MCF 10A (cell line): ENCODE data around the gene KAZALD1. TPM values are rescaled to one million over a fixed set of nuclear protein-coding genes. Genes with fewer than 3 reads are reported as not detected.

Experiments
- Bru-seq: library from RNA; stranded (reverse); fragments of 400-500 nt; gene quantifications from one replicate; lab custom pipeline; 2021; lab: Mats Ljungman, UMichigan
- BruChase-seq, 2 experiments: library from RNA; stranded (reverse); fragments of 400-500 nt; gene quantifications; one replicate each; lab custom pipeline; 2021; lab: Mats Ljungman, UMichigan
- BruUV-seq: library from RNA; stranded (reverse); fragments of 400-500 nt; replicated peaks from 2 replicates; lab custom pipeline; 2021; lab: Mats Ljungman, UMichigan
- CTCF ChIA-PET: fragments of 300-600 bp; sonication (Branson Sonifier 250); formaldehyde crosslinking; extraction: SDS; loops from one replicate; lab custom pipeline; 2021; ENCODE audit warnings: antibody characterized with exemption, inconsistent platforms; lab: Yijun Ruan, JAX
- POLR2A ChIA-PET: fragments of 300-600, 350-650 bp; sonication (Branson Sonifier 250); formaldehyde crosslinking; extraction: SDS; loops from one replicate; lab custom pipeline; 2020; ENCODE audit warnings: antibody characterized with exemption, inconsistent platforms; lab: Yijun Ruan, JAX
- DNase-seq: peaks from one replicate; pipeline ENCODE4 v3.0.0-alpha.2; 2018; ENCODE audit not compliant: unreplicated experiment
- H3K27ac Mint-ChIP-seq: one replicate; pipeline ENCODE4 v1.8.0; 2022; ENCODE audit warnings: mild to moderate bottlenecking, low read depth, mixed read lengths; ENCODE audit not compliant: unreplicated experiment
- H3K27me3 Mint-ChIP-seq: one replicate; pipeline ENCODE4 v1.8.0; 2022; ENCODE audit warnings: mixed read lengths; ENCODE audit not compliant: insufficient read depth, unreplicated experiment
- H3K36me3 Mint-ChIP-seq: one replicate; pipeline ENCODE4 v1.8.0; 2022; ENCODE audit warnings: mild to moderate bottlenecking, moderate library complexity, mixed read lengths; ENCODE audit not compliant: insufficient read depth, unreplicated experiment
- H3K4me1 Mint-ChIP-seq: one replicate; pipeline ENCODE4 v1.8.0; 2022; ENCODE audit warnings: mixed read lengths; ENCODE audit not compliant: insufficient read depth, unreplicated experiment
- H3K4me3 Mint-ChIP-seq: one replicate; pipeline ENCODE4 v1.8.0; 2022; ENCODE audit warnings: mild to moderate bottlenecking, moderate library complexity, mixed read lengths; ENCODE audit not compliant: unreplicated experiment
- H3K9me3 Mint-ChIP-seq: one replicate; pipeline ENCODE4 v1.8.0; 2022; ENCODE audit warnings: mixed read lengths; ENCODE audit not compliant: unreplicated experiment
- intact Hi-C: fragments of 100-400 bp; cut with micrococcal nuclease; formaldehyde crosslinking; loops from 2 replicates; pipeline ENCODE4 v1.14.1; 2022
- long read RNA-seq: library from polyadenylated mRNA; stranded (forward); transcript quantifications from one replicate; pipeline ENCODE4 v2.0.0, GENCODE V29; 2022
- total RNA-seq: library from RNA; stranded (reverse); gene quantifications from 2 replicates; pipeline ENCODE4 v1.2.3, GENCODE V29; 2022
- TF ChIP-seq, protein P1 (sequence below): fragments of 200-600 bp; IDR thresholded peaks from one replicate; pipeline ENCODE4 v1.8.0; 2022; ENCODE audit warnings: antibody characterized with exemption, mild to moderate bottlenecking; ENCODE audit not compliant: unreplicated experiment

The KAZALD1 gene, protein sequence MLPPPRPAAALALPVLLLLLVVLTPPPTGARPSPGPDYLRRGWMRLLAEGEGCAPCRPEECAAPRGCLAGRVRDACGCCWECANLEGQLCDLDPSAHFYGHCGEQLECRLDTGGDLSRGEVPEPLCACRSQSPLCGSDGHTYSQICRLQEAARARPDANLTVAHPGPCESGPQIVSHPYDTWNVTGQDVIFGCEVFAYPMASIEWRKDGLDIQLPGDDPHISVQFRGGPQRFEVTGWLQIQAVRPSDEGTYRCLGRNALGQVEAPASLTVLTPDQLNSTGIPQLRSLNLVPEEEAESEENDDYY
- total RNA-seq (2.4 and 6.7 TPM in 2 replicates), Bru-seq, nascent RNA (percentile 45 among the genes with signal in this experiment), BruChase-seq, experiment 1, labeled RNA remaining after a 6-hour chase (percentile 43 among the genes with signal in this experiment), BruChase-seq, experiment 2, labeled RNA remaining after a 2-hour chase (percentile 37 among the genes with signal in this experiment)
- long read RNA-seq, partial matches to known transcripts = 0 of 3 reads
- long read RNA-seq, other reads (novel, unspliced or antisense) = 2 of 3 reads

DNA sequence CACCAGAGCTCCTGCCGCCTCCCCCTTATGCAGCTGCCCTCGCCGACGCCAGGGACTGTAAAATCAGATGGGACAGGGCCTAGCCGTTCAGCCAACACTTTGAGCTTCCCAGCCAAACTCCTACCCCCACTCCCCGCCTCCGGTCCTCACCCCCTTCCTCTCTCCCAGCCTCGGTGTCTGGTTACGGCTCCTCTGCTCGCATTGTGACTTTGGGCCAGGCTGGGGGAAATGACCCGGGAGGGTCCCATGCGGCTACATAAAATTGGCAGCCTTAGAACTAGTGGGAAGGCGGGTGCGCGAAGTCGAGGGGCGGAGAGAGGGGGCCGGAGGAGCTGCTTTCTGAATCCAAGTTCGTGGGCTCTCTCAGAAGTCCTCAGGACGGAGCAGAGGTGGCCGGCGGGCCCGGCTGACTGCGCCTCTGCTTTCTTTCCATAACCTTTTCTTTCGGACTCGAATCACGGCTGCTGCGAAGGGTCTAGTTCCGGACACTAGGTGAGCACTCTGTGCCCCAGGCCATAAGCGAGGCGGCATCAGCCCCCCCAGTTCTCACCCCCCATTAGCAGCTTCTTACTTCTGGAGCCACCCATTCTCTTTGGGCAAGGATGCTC lies at the start of gene KAZALD1:
TSS of gene KAZALD1 (plus strand) at position 366 of the 608 bp plus-strand sequence. CDS start 604 bp downstream, outside the sequence.
- no TSS peak for BruUV-seq
- no peaks in the 10 kb centered on the region for H3K9me3 Mint-ChIP-seq
- H3K27ac Mint-ChIP-seq = peak within 1 kb of the TSS; percentile 97
- peak; percentile 59 for DNase-seq
- ChIA-PET CTCF (interaction anchor here (1.2 to 13.2 kb wide), 4 partner anchors 10 to 80 kb away, joined by 3 to 234 read pairs (median 45); no protein-coding TSS in a partner anchor), POLR2A (interaction anchor here (0.6 to 3.0 kb wide), 7 partner anchors 10 to 457 kb away, joined by 3 to 36 read pairs (median 7); partner anchors contain the start of genes PDZD7 and SFXN3)
- peaks cover 25% of the 10 kb centered on the region for H3K4me1 Mint-ChIP-seq
- peaks cover 5% of the 10 kb centered on the region for H3K36me3 Mint-ChIP-seq
- peak within 1 kb of the TSS; percentile 95 for H3K4me3 Mint-ChIP-seq
- H3K27me3 Mint-ChIP-seq = no peaks in the 10 kb centered on the region
- intact Hi-C loops = no loop called here
- TF ChIP-seq, protein P1, sequence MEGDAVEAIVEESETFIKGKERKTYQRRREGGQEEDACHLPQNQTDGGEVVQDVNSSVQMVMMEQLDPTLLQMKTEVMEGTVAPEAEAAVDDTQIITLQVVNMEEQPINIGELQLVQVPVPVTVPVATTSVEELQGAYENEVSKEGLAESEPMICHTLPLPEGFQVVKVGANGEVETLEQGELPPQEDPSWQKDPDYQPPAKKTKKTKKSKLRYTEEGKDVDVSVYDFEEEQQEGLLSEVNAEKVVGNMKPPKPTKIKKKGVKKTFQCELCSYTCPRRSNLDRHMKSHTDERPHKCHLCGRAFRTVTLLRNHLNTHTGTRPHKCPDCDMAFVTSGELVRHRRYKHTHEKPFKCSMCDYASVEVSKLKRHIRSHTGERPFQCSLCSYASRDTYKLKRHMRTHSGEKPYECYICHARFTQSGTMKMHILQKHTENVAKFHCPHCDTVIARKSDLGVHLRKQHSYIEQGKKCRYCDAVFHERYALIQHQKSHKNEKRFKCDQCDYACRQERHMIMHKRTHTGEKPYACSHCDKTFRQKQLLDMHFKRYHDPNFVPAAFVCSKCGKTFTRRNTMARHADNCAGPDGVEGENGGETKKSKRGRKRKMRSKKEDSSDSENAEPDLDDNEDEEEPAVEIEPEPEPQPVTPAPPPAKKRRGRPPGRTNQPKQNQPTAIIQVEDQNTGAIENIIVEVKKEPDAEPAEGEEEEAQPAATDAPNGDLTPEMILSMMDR = no peak

DNA sequence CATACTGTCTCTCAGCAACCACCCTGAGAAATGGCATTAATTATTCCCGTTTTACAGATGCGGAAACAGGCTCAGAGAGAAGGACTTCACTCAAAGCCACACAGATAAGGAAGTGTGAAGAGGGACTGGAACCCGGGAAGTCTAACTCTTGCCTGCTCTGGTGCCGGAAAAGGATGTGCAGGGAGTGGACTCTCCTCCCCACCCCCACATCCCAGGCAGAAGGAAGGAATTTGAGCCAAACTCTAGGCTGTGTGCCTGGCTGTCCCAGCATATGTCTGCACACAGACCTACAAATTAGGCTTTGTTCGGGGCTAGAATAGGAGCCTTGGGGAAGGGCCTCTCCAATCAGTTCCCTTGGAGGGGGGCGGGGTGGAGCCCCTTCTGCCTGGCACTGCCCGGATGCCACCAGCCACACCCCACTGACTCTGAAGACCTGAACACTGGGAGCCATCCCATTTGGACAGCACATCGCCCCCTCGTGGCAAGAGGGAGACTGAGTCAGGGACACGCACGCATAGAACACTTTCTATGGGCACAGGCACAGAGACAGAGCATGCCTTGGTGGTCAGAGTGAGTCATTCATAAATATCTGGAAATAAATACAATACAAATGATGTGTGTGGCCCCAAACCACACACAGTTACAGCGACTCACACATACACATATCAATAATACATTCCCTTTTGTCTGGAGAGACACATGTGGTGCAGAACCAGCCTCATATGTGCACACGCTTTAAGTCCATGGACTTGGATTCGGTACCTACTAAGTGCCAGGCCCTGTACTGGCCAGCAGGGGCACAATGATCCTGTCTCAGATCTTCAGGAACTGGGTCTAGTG lies 49.0 kb upstream of the KAZALD1 start:
- CTCF ChIA-PET = interaction anchor here (0.9 to 5.0 kb wide), 5 partner anchors 10 to 65 kb away, joined by 3 to 32 read pairs (median 5); partner anchors contain the start of gene LZTS2
- POLR2A ChIA-PET = no interaction called here

DNA sequence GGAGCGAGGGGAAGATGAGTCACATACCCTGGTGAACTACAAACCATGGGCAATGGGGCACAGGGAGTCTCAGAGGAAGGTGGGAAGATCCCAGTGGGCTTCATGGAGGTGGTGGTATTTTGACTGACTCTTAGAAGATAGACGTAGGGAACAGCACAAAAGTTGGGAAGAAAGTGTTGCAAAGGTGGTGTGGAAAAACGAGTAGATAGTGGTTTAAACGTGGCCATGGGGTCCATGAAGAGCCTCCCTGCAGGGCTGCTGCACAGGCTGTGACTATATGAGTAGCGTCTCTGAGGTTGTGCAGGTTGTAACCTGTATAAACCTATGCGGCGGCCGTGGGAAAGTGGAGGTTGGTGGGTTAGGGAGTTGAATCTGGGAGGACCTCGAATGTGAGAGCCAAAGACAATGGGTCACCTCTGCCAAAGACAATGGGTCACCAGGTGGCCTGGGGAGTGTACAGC lies 48.4 kb upstream of the KAZALD1 start:
- POLR2A ChIA-PET = interaction anchor here (2.1 kb wide), 1 partner anchor 15 kb away, joined by 26 read pairs; the partner anchor contains the start of gene LZTS2
- intact Hi-C loops = loop anchor here (1.0 kb wide), 1 partner anchor 15 kb away; no protein-coding TSS in a partner anchor
- Mint-ChIP-seq H3K36me3 (no peaks in the 10 kb centered on the region), H3K27ac (peak overlapping the region; percentile 29), H3K27me3 (no peaks in the 10 kb centered on the region), H3K4me3 (no peak overlapping the region), H3K4me1 (peaks cover 28% of the 10 kb centered on the region), H3K9me3 (no peaks in the 10 kb centered on the region)
- BruUV-seq = no TSS peak
- TF ChIP-seq, protein P1 = no peak
- CTCF ChIA-PET = interaction anchor here (0.7 to 7.0 kb wide), 14 partner anchors 10 to 1090 kb away, joined by 3 to 199 read pairs (median 6); partner anchors contain the start of genes LZTS2, PDZD7 and SFXN3
- peak; percentile 30 for DNase-seq

More for the DNA sequence above, 49.0 kb upstream of the KAZALD1 start:
- TF ChIP-seq, protein P1 = peak; percentile 67
- Mint-ChIP-seq H3K36me3 (no peaks in the 10 kb centered on the region), H3K9me3 (no peaks in the 10 kb centered on the region), H3K4me3 (no peak overlapping the region), H3K4me1 (peaks cover 26% of the 10 kb centered on the region), H3K27me3 (no peaks in the 10 kb centered on the region), H3K27ac (peak overlapping the region; percentile 29)
- intact Hi-C loops = loop anchor here (1.0 kb wide), 2 partner anchors 14 to 18 kb away; no protein-coding TSS in a partner anchor
- peak; percentile 95 for DNase-seq
- no TSS peak for BruUV-seq
